PC-9 (cell line): ENCODE data around the gene PARK7.

ENCODE experiments used
- CTCF ChIP-seq: fragments of 200-600 bp; sonication (generic); conservative IDR thresholded peaks from 2 replicates; pipeline ENCODE4 v1.6.1; 2017; ENCODE audit warnings: mixed run types, antibody characterized with exemption, mild to moderate bottlenecking, moderate library complexity
- EZH2 ChIP-seq: fragments of 200-600 bp; sonication (generic); IDR thresholded peaks from 2 replicates; pipeline ENCODE4 v1.8.0; 2017; ENCODE audit warnings: antibody characterized with exemption, low read depth

GRCh38 chr1:7960165-7960564 is 1.3 kb upstream of the PARK7 start:
- no peak for TF ChIP-seq CTCF
- TF ChIP-seq EZH2: no peak
